SK-N-SH (cell line): ENCODE measurements around the gene TWNK. TPM values are rescaled to one million over a fixed set of nuclear protein-coding genes. Genes with fewer than 3 reads are reported as not detected.

ENCODE experiments used
- CTCF ChIA-PET: fragments of 300-600, 350-600 bp; formaldehyde crosslinking; extraction: SDS; loops from one replicate; lab custom pipeline; 2021; lab: Yijun Ruan, JAX
- POLR2A ChIA-PET: fragments of 350-600 bp; sonication (Branson Sonifier 250); formaldehyde crosslinking; extraction: SDS; loops from one replicate; lab custom pipeline; 2020; ENCODE audit warnings: antibody characterized with exemption, inconsistent platforms; lab: Yijun Ruan, JAX
- DNase-seq: peaks from one replicate; pipeline ENCODE4 v3.0.0; 2012
- H2AFZ ChIP-seq: fragments of 200-600 bp; sonication (generic); 2 replicates; pipeline ENCODE4 v1.8.1; 2016; ENCODE audit warnings: antibody characterized with exemption, mild to moderate bottlenecking, low read depth
- H3F3A ChIP-seq: fragments of 200-600 bp; sonication (generic); replicated peaks from 2 replicates; pipeline ENCODE3; 2016; ENCODE audit warnings: antibody characterized with exemption, mild to moderate bottlenecking; ENCODE audit not compliant: insufficient read depth
- H3K27ac ChIP-seq, 2 experiments: fragments of 200-500 bp in 1 of 2; fragments of 200-600 bp in 1 of 2; sonication (Bioruptor generic) in 1 of 2; sonication (generic), shearing (Covaris generic) in 1 of 2; 2 replicates each; pipeline versions ENCODE4 v1.5.1 to v1.6.1; 2014 to 2016; ENCODE audit warnings: low read depth in 2 of 2, inconsistent platforms in 1 of 2, low read length in 1 of 2, mild to moderate bottlenecking in 1 of 2, mixed read lengths in 1 of 2
- H3K27me3 ChIP-seq: fragments of 200-600 bp; sonication (generic), shearing (Covaris generic); 2 replicates; pipeline ENCODE4 v1.6.1; 2016; ENCODE audit warnings: mixed run types; ENCODE audit not compliant: insufficient read depth
- H3K36me3 ChIP-seq, 2 experiments: fragments of 200-500 bp in 1 of 2; fragments of 200-600 bp in 1 of 2; sonication (Bioruptor generic) in 1 of 2; sonication (generic) in 1 of 2; replicated peaks in 1 of 2; 2 replicates each; pipeline versions ENCODE3 to v1.5.1; 2014 to 2016; ENCODE audit warnings: low read length in 1 of 2, mild to moderate bottlenecking in 1 of 2; ENCODE audit not compliant: insufficient read depth in 2 of 2, control insufficient read depth in 1 of 2
- H3K4me1 ChIP-seq, 2 experiments: fragments of 200-500 bp in 1 of 2; fragments of 200-600 bp in 1 of 2; sonication (Bioruptor generic) in 1 of 2; sonication (generic), shearing (Covaris generic) in 1 of 2; 2 replicates each; pipeline versions ENCODE4 v1.5.1 to v1.6.1; 2014 to 2016; ENCODE audit warnings: low read depth in 1 of 2, low read length in 1 of 2, mixed run types in 1 of 2; ENCODE audit not compliant: insufficient read depth in 2 of 2, control insufficient read depth in 1 of 2
- H3K4me2 ChIP-seq: fragments of 200-600 bp; sonication (generic), shearing (Covaris generic); 2 replicates; pipeline ENCODE4 v1.6.1; 2017; ENCODE audit warnings: mixed run types
- H3K4me3 ChIP-seq, 2 experiments: fragments of 200-500 bp in 1 of 2; fragments of 200-600 bp in 1 of 2; sonication (Bioruptor generic) in 1 of 2; sonication (generic), shearing (Covaris generic) in 1 of 2; 2 replicates each; pipeline versions ENCODE4 v1.5.1 to v1.8.1; 2014 to 2016; ENCODE audit warnings: low read depth in 2 of 2, inconsistent platforms in 1 of 2, low read length in 1 of 2, mild to moderate bottlenecking in 1 of 2, mixed read lengths in 1 of 2, moderate library complexity in 1 of 2
- H3K79me2 ChIP-seq: fragments of 200-600 bp; sonication (generic); 2 replicates; pipeline ENCODE4 v1.8.1; 2017; ENCODE audit warnings: mild to moderate bottlenecking; ENCODE audit not compliant: insufficient read depth
- H3K9ac ChIP-seq: fragments of 200-600 bp; sonication (generic); 2 replicates; pipeline ENCODE4 v1.6.1; 2017; ENCODE audit warnings: mixed run types
- H3K9me2 ChIP-seq: fragments of 200-600 bp; sonication (generic); 2 replicates; pipeline ENCODE4 v1.6.1; 2017; ENCODE audit warnings: mixed run types
- H3K9me3 ChIP-seq: fragments of 200-600 bp; sonication (generic); 2 replicates; pipeline ENCODE4 v1.6.1; 2017; ENCODE audit warnings: mixed run types, mild to moderate bottlenecking, moderate library complexity
- H4K20me1 ChIP-seq: fragments of 200-600 bp; sonication (generic); 2 replicates; pipeline ENCODE4 v1.6.1; 2017; ENCODE audit warnings: mild to moderate bottlenecking, mixed run types; ENCODE audit not compliant: insufficient read depth
- CHD2 ChIP-seq: fragments of 150-350 bp; IDR thresholded peaks from 2 replicates; pipeline ENCODE4 v1.6.1; 2018; ENCODE audit warnings: low read length; ENCODE audit not compliant: partially characterized antibody
- ELF1 ChIP-seq: IDR thresholded peaks from 2 replicates; pipeline ENCODE4 v1.4.0; 2012
- EP300 ChIP-seq, 2 experiments: IDR thresholded peaks; 2 replicates each; pipeline versions ENCODE4 v1.4.0 to v1.6.1; 2012; ENCODE audit warnings: borderline replicate concordance in 1 of 2, low read depth in 1 of 2, low read length in 1 of 2
- EZH2phosphoT487 ChIP-seq: fragments of 200-600 bp; sonication (generic); IDR thresholded peaks from 2 replicates; pipeline ENCODE4 v1.6.1; 2017; ENCODE audit warnings: low read depth, mixed run types, mild to moderate bottlenecking, antibody characterized with exemption, moderate library complexity, borderline replicate concordance
- FOXJ3 ChIP-seq: sonication (generic); formaldehyde crosslinking; IDR thresholded peaks from 2 replicates; pipeline ENCODE4 v1.5.1; 2020; ENCODE audit warnings: mild to moderate bottlenecking, missing genetic modification reagents
- FOXM1 ChIP-seq: IDR thresholded peaks from 2 replicates; pipeline ENCODE4 v1.4.0; 2012; ENCODE audit warnings: low read depth, mild to moderate bottlenecking
- GABPA ChIP-seq: IDR thresholded peaks from 2 replicates; pipeline ENCODE4 v1.4.0; 2012; ENCODE audit warnings: low read depth, mild to moderate bottlenecking
- GATA2 ChIP-seq: sonication (generic); formaldehyde crosslinking; IDR thresholded peaks from 2 replicates; pipeline ENCODE4 v1.5.0; 2020; ENCODE audit warnings: mild to moderate bottlenecking, missing genetic modification reagents
- JUND ChIP-seq: IDR thresholded peaks from 2 replicates; pipeline ENCODE4 v1.4.0; 2012
- MEF2A ChIP-seq: IDR thresholded peaks from 2 replicates; pipeline ENCODE4 v1.4.0; 2012; ENCODE audit warnings: low read depth, borderline replicate concordance
- MXI1 ChIP-seq: IDR thresholded peaks from 2 replicates; pipeline ENCODE4 v1.6.1; 2012; ENCODE audit warnings: mild to moderate bottlenecking, low read depth, low read length, improper control_type of control experiment
- NFIC ChIP-seq: IDR thresholded peaks from 2 replicates; pipeline ENCODE4 v1.4.0; 2012; ENCODE audit warnings: borderline replicate concordance
- NRF1 ChIP-seq: IDR thresholded peaks from 2 replicates; pipeline ENCODE4 v1.6.1; 2012; ENCODE audit warnings: low read depth, mild to moderate bottlenecking, low read length
- PBX3 ChIP-seq: IDR thresholded peaks from 2 replicates; pipeline ENCODE4; 2012
- POLR2AphosphoS5 ChIP-seq: IDR thresholded peaks from 2 replicates; pipeline ENCODE4 v1.6.1; 2012; ENCODE audit warnings: low read depth, low read length
- RAD21 ChIP-seq: IDR thresholded peaks from 2 replicates; pipeline ENCODE4 v1.6.1; 2012; ENCODE audit warnings: mild to moderate bottlenecking, low read length
- RCOR1 ChIP-seq: fragments of 150-350 bp; IDR thresholded peaks from 2 replicates; pipeline ENCODE4 v1.6.1; 2017; ENCODE audit warnings: antibody characterized with exemption, low read length
- REST ChIP-seq: IDR thresholded peaks from 2 replicates; pipeline ENCODE4 v1.6.1; 2012; ENCODE audit warnings: mild to moderate bottlenecking, low read depth, low read length, moderate library complexity
- RFX5 ChIP-seq: IDR thresholded peaks from 2 replicates; pipeline ENCODE4 v1.6.1; 2012; ENCODE audit warnings: mild to moderate bottlenecking, improper control_type of control experiment, low read length
- RXRA ChIP-seq: IDR thresholded peaks from 2 replicates; pipeline ENCODE4 v1.4.0; 2012; ENCODE audit warnings: low read depth, mild to moderate bottlenecking, borderline replicate concordance
- SIN3A ChIP-seq: IDR thresholded peaks from 2 replicates; pipeline ENCODE4 v1.6.1; 2012; ENCODE audit warnings: low read depth, mild to moderate bottlenecking, low read length, moderate library complexity, borderline replicate concordance
- SMC3 ChIP-seq: IDR thresholded peaks from 2 replicates; pipeline ENCODE4 v1.6.1; 2012; ENCODE audit warnings: low read depth, low read length, improper control_type of control experiment
- TAF1 ChIP-seq: IDR thresholded peaks from 2 replicates; pipeline ENCODE4 v1.6.1; 2012; ENCODE audit warnings: low read depth, mild to moderate bottlenecking, low read length, moderate library complexity, borderline replicate concordance
- TCF12 ChIP-seq: IDR thresholded peaks from 2 replicates; pipeline ENCODE4 v1.4.0; 2012
- TEAD4 ChIP-seq: IDR thresholded peaks from 2 replicates; pipeline ENCODE4 v1.4.0; 2012; ENCODE audit warnings: mild to moderate bottlenecking, borderline replicate concordance; ENCODE audit not compliant: insufficient read depth
- WGBS: methylation state at CpG from one replicate; pipeline ENCODE4 v1.1.6; 2017; ENCODE audit warnings: low lambda C conversion rate; 5-methylcytosine and 5-hydroxymethylcytosine counted together
- polyA plus RNA-seq, 3 experiments: library from polyadenylated mRNA; depleted of rRNA; stranded (reverse); fragments of >200 nt; gene quantifications; 2 replicates each; pipeline ENCODE4 v1.2.3, GENCODE V29; 2012
- TF ChIP-seq, protein P1 (sequence below): fragments of 200-600 bp; sonication (generic); IDR thresholded peaks from 2 replicates; pipeline ENCODE4 v1.6.1; 2017; ENCODE audit warnings: antibody characterized with exemption, mild to moderate bottlenecking, moderate library complexity

The TWNK gene
- polyA plus RNA-seq, 1 of the 3 experiments (the other 2 are of a cell fraction): 16.4 TPM

DNA sequence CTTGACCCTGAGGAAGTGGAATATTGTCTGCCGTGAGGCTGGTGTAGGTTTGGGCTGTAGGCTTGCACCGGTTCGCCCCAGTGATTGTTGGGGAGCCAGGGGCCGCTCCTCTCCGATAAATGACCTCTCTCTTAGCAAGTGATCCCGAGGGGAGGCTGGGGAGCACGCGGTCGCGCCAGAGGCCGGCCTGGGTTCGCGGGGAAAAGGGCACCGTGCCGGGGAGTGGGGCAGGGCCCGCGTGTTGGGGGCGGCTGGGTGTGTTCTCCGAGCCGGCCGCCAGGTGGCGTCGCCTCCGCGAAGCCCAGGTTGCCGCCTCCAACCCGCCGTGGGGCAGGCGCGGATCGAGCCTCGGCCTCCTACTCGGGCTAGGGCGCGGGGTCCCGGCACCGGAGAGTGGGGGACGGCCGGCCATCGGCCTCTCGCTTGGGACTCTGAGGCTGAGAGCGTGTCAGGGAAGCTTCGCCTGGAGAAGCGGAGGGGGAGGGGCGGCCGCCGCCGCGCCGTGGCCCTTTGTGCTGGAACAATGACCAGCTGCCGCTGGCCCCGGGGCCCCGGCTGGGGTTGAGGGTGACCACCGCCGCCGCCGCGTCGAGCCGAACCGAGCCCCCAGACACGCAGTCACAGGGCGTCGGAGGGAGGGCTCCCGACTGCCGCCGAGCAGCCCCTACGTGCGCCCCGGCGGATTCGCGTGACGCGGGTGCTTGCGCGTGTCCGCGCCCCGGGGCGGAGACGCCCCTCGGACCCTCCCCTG, 11.8 kb downstream of the TWNK start:
- ChIA-PET CTCF (interaction anchor here (0.7 to 24.5 kb wide), 19 partner anchors 10 to 147 kb away, joined by 3 to 443 read pairs (median 3); partner anchors contain the start of genes KAZALD1, MRPL43, PDZD7 and SEMA4G), POLR2A (interaction anchor here (0.8 to 2.2 kb wide), 6 partner anchors 9 to 42 kb away, joined by 3 to 8 read pairs (median 4); partner anchors contain the start of genes PDZD7 and SFXN3)
- Histone ChIP-seq H3K9me2 (no peaks in the 10 kb centered on the region), H2AFZ (0 out of 2 replicates have a peak overlapping the region, but pooled peaks have one; percentile 72), H3K27me3 (no peaks in the 10 kb centered on the region), H4K20me1 (peaks cover 28% of the 10 kb centered on the region), H3K4me1 (peaks cover 20 to 37% of the 10 kb centered on the region in 2 experiments; a peak in 3 of 4 replicates), H3F3A (peaks cover 37% of the 10 kb centered on the region), H3K9me3 (no peaks in the 10 kb centered on the region), H3K27ac (peak overlapping the region; percentile 98 to 99), H3K9ac (peak overlapping the region; percentile 99), H3K4me3 (peak overlapping the region; percentile 66 to 90), H3K79me2 (peaks cover 58% of the 10 kb centered on the region), H3K36me3 (peaks cover 23 to 28% of the 10 kb centered on the region in 2 experiments), H3K4me2 (peak overlapping the region; percentile 97)
- TF ChIP-seq FOXM1 (no peak), JUND (no peak), EP300 (IDR thresholded peaks at IDR 0.05; ENCODE audit: borderline replicate concordance in 1 of 2, low read depth in 1 of 2, low read length in 1 of 2) (no peak; a peak in 1 of 4 replicates), RAD21 (peak; percentile 52), RXRA (no peak; the same call in 1 of the 2 replicates), TAF1 (no peak), MXI1 (peak; percentile 67), RCOR1 (no peak), MEF2A (no peak), TEAD4 (no peak), GABPA (no peak), POLR2AphosphoS5 (peak; percentile 21; the same call in 1 of the 2 replicates), ELF1 (no peak), TCF12 (no peak), REST (no peak), FOXJ3 (CRISPR knock-in tag) (no peak), NRF1 (peak; percentile 53), CHD2 (peak; percentile 43), GATA2 (CRISPR knock-in tag) (no peak), RFX5 (no peak), PBX3 (no peak), SIN3A (peak; percentile 70; the same call in 1 of the 2 replicates), NFIC (no peak), SMC3 (peak; percentile 57; the same call in 1 of the 2 replicates), EZH2phosphoT487 (no peak)
- TF ChIP-seq, protein P1, sequence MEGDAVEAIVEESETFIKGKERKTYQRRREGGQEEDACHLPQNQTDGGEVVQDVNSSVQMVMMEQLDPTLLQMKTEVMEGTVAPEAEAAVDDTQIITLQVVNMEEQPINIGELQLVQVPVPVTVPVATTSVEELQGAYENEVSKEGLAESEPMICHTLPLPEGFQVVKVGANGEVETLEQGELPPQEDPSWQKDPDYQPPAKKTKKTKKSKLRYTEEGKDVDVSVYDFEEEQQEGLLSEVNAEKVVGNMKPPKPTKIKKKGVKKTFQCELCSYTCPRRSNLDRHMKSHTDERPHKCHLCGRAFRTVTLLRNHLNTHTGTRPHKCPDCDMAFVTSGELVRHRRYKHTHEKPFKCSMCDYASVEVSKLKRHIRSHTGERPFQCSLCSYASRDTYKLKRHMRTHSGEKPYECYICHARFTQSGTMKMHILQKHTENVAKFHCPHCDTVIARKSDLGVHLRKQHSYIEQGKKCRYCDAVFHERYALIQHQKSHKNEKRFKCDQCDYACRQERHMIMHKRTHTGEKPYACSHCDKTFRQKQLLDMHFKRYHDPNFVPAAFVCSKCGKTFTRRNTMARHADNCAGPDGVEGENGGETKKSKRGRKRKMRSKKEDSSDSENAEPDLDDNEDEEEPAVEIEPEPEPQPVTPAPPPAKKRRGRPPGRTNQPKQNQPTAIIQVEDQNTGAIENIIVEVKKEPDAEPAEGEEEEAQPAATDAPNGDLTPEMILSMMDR: peak; percentile 77
- 0% methylated on average over 1 of the region's 83 CpGs for WGBS
- DNase-seq: peak; percentile 93
